Spleen (tissue), 7 donors: ENCODE results near the gene MOSPD3.
A peak's percentile ranks its signal among the peaks of the same experiment; 100 is the strongest.

Experiments
- CTCF ChIP-seq, 11 experiments: fragments of 200-600 bp in 7 of 11; fragments of 450-650 bp in 4 of 11; sonication (generic) in 4 of 11; IDR thresholded peaks in 8 of 11; conservative IDR thresholded peaks in 3 of 11; 1 replicate in 7 of 11; 2 replicates in 4 of 11; pipeline versions ENCODE4 v1.4.0 to v1.8.0; 2016 to 2021; ENCODE audit warnings: antibody characterized with exemption in 11 of 11, inconsistent platforms in 4 of 11, mild to moderate bottlenecking in 1 of 11
- POLR2A ChIP-seq, 3 donors: fragments of 450-650 bp; IDR thresholded peaks; one replicate each; pipeline ENCODE4 v1.5.1; 2017; ENCODE audit warnings: antibody characterized with exemption in 3 of 3, mild to moderate bottlenecking in 1 of 3
- POLR2AphosphoS5 ChIP-seq, 3 donors: sonication (generic); formaldehyde crosslinking; IDR thresholded peaks; one replicate each; pipeline ENCODE4 v1.5.1; 2017; ENCODE audit warnings: antibody characterized with exemption in 3 of 3
- donor health status: DM: no; HTN: no; CAD: no; lungs with moderate emphysema.
- donor health status: DM: no; HTN: no; CAD: no.
- donor health status: DM: no; HTN: no; CAD: no.

- TF ChIP-seq CTCF (IDR thresholded peaks at IDR 0.05 in 8 of 11, conservative IDR thresholded peaks at IDR 0.05 in 3 of 11), result peak in 4 of 11 experiments; percentile 18 to 49 (median 26)
- peak in 1 of 3 donors; percentile 30 for TF ChIP-seq POLR2A (IDR thresholded peaks at IDR 0.05)
- TF ChIP-seq POLR2AphosphoS5 (IDR thresholded peaks at IDR 0.05), result no peak
Measured at GRCh38 chr7:100586266-100587025, 25.9 kb upstream of the MOSPD3 start, which contains the start of gene FBXO24.
